ENCODE data around the gene PLXNA3. TPM values are rescaled to one million over a fixed set of nuclear protein-coding genes. Genes with fewer than 3 reads are reported as not detected.

PLXNA3 gene
- total RNA-seq, 2 donors from 2014 or later = 52.6 to 68.8 TPM

- no peaks in the 10 kb centered on the region for H3K27me3 ChIP-seq (ENCODE audit: control insufficient read depth, insufficient read depth, low read length, poor library complexity, severe bottlenecking)
- H3K9ac ChIP-seq (ENCODE audit: extremely low read depth, low read length, poor library complexity, severe bottlenecking) = no peak within 1 kb of the TSS
- DNase-seq = peak; percentile 72
- no peaks in the 10 kb centered on the region for H3K9me3 ChIP-seq (ENCODE audit: control insufficient read depth, low read length)
- no peak for TF ChIP-seq CTCF (conservative IDR thresholded peaks at IDR 0.05)
- H3K4me1 ChIP-seq (ENCODE audit: control insufficient read depth, insufficient read depth, low read length) = no peaks in the 10 kb centered on the region
- peak within 1 kb of the TSS; percentile 78 for H3K4me3 Mint-ChIP-seq
- H3K27ac Mint-ChIP-seq = peak within 1 kb of the TSS; percentile 80
- H3K27me3 Mint-ChIP-seq (ENCODE audit: insufficient read depth) = no peaks in the 10 kb centered on the region
- H3K9me3 Mint-ChIP-seq = peaks cover 75% of the 10 kb centered on the region
- H3K27ac ChIP-seq (ENCODE audit: low read depth, low read length) = peak within 1 kb of the TSS; percentile 71
- H3K4me1 Mint-ChIP-seq = no peaks in the 10 kb centered on the region
- WGBS, 2 experiments (ENCODE audit: insufficient coverage in 1 of 2, insufficient read length in 1 of 2) = 0% methylated on average over 3 to 67 of the region's 93 CpGs
- H3K36me3 ChIP-seq (ENCODE audit: control insufficient read depth, insufficient read depth, low read length) = peaks cover 17% of the 10 kb centered on the region
- H3K36me3 Mint-ChIP-seq (ENCODE audit: low read depth) = peaks cover 23% of the 10 kb centered on the region
- peak within 1 kb of the TSS; percentile 85 for H3K4me3 ChIP-seq (ENCODE audit: low read length)
Measured at GRCh38 chrX:154436983-154437752, 20.9 kb upstream of the PLXNA3 start, which contains the start of gene GDI1. TSS of gene GDI1 (plus strand) at chrX:154437154. CDS start at chrX:154437255, 101 bp downstream.

- Histone ChIP-seq H3K36me3 (ENCODE audit: control insufficient read depth, insufficient read depth, low read length) (peaks cover 22% of the 10 kb centered on the region), H3K4me1 (ENCODE audit: control insufficient read depth, insufficient read depth, low read length) (no peaks in the 10 kb centered on the region), H3K9ac (ENCODE audit: extremely low read depth, low read length, poor library complexity, severe bottlenecking) (no peak overlapping the region), H3K4me3 (ENCODE audit: low read length) (peak overlapping the region; percentile 85), H3K27ac (ENCODE audit: low read depth, low read length) (peak overlapping the region; percentile 71), H3K9me3 (ENCODE audit: control insufficient read depth, low read length) (no peaks in the 10 kb centered on the region), H3K27me3 (ENCODE audit: control insufficient read depth, insufficient read depth, low read length, poor library complexity, severe bottlenecking) (no peaks in the 10 kb centered on the region)
- no peak overlapping the region for H3K27ac Mint-ChIP-seq
- H3K27me3 Mint-ChIP-seq (ENCODE audit: insufficient read depth) = no peaks in the 10 kb centered on the region
- peaks cover 18% of the 10 kb centered on the region for H3K36me3 Mint-ChIP-seq (ENCODE audit: low read depth)
- TF ChIP-seq CTCF (conservative IDR thresholded peaks at IDR 0.05) = no peak
- peaks cover 75% of the 10 kb centered on the region for H3K9me3 Mint-ChIP-seq
- no peaks in the 10 kb centered on the region for H3K4me1 Mint-ChIP-seq
- peak overlapping the region; percentile 78 for H3K4me3 Mint-ChIP-seq
- WGBS, 2 experiments (ENCODE audit: insufficient coverage in 1 of 2, insufficient read length in 1 of 2) = 67 to 85% methylated on average over 8 to 26 of the region's 28 CpGs
- no peak for DNase-seq
Measured at GRCh38 chrX:154437971-154438893, 19.8 kb upstream of the PLXNA3 start.

- H3K4me3 Mint-ChIP-seq = no peak overlapping the region
- no peaks in the 10 kb centered on the region for H3K27me3 Mint-ChIP-seq (ENCODE audit: insufficient read depth)
- no peak overlapping the region for H3K9ac ChIP-seq (ENCODE audit: extremely low read depth, low read length, poor library complexity, severe bottlenecking)
- no peak overlapping the region for H3K27ac ChIP-seq (ENCODE audit: low read depth, low read length)
- H3K4me1 Mint-ChIP-seq = no peaks in the 10 kb centered on the region
- H3K36me3 ChIP-seq (ENCODE audit: control insufficient read depth, insufficient read depth, low read length) = peaks cover 22% of the 10 kb centered on the region
- H3K36me3 Mint-ChIP-seq (ENCODE audit: low read depth) = peaks cover 14% of the 10 kb centered on the region
- H3K4me3 ChIP-seq (ENCODE audit: low read length) = no peak overlapping the region
- no peaks in the 10 kb centered on the region for H3K4me1 ChIP-seq (ENCODE audit: control insufficient read depth, insufficient read depth, low read length)
- DNase-seq = no peak
- H3K27me3 ChIP-seq (ENCODE audit: control insufficient read depth, insufficient read depth, low read length, poor library complexity, severe bottlenecking) = no peaks in the 10 kb centered on the region
- H3K27ac Mint-ChIP-seq = no peak overlapping the region
- H3K9me3 Mint-ChIP-seq = peaks cover 67% of the 10 kb centered on the region
- WGBS, 2 experiments (ENCODE audit: insufficient coverage in 1 of 2, insufficient read length in 1 of 2) = 95 to 98% methylated on average over 11 to 12 of the region's 18 CpGs
- no peaks in the 10 kb centered on the region for H3K9me3 ChIP-seq (ENCODE audit: control insufficient read depth, low read length)
- TF ChIP-seq CTCF (conservative IDR thresholded peaks at IDR 0.05) = no peak
Measured at GRCh38 chrX:154439841-154440240, 18.2 kb upstream of the PLXNA3 start.

All from endodermal cell (in vitro differentiated cells).